ENCODE results near the gene PPY. TPM values are rescaled to one million over a fixed set of nuclear protein-coding genes. Genes with fewer than 3 reads are reported as not detected.

Gene PPY
- total RNA-seq, 1 experiment from 2014 or later, result not detected

GRCh38 chr17:43917348-43918025 is 24.8 kb downstream of the PPY start:
- Histone ChIP-seq H3K79me1 (ENCODE audit: insufficient read depth, low read depth, low read length, poor library complexity, severe bottlenecking) (no peaks in the 10 kb centered on the region), H2BK5ac (ENCODE audit: insufficient read length, low read length) (no peak overlapping the region), H4K8ac (replicated peaks; ENCODE audit: insufficient read length, low read depth, low read length) (no peak overlapping the region), H3T11ph (ENCODE audit: low read length) (no peak overlapping the region), H3K23ac (ENCODE audit: insufficient read length, low read depth, low read length) (no peak overlapping the region), H2BK15ac (ENCODE audit: low read depth, low read length) (no peak overlapping the region), H3K23me2 (ENCODE audit: insufficient read length, low read depth, low read length, poor library complexity, severe bottlenecking) (no peaks in the 10 kb centered on the region), H4K91ac (ENCODE audit: insufficient read length, low read depth, low read length) (no peak overlapping the region), H3K18ac (ENCODE audit: insufficient read length, low read depth, low read length) (no peak overlapping the region), H3K4ac (ENCODE audit: low read depth, low read length) (no peak overlapping the region), H2BK120ac (ENCODE audit: low read depth, low read length, poor library complexity, severe bottlenecking) (no peak overlapping the region), H3K27me3 (ENCODE audit: insufficient read depth, low read length) (no peaks in the 10 kb centered on the region; the same call in 1 of the 2 replicates), H4K5ac (ENCODE audit: insufficient read length, low read depth, low read length) (no peak overlapping the region), H3K14ac (ENCODE audit: insufficient read depth, low read length) (no peak overlapping the region), H3K9me3 (ENCODE audit: control insufficient read depth, low read depth, low read length) (no peaks in the 10 kb centered on the region), H4K20me1 (ENCODE audit: control insufficient read depth, insufficient read depth, insufficient read length) (no peaks in the 10 kb centered on the region), H2AK5ac (ENCODE audit: insufficient read length, low read length) (no peak overlapping the region), H3K4me1 (ENCODE audit: insufficient read depth, low read length) (no peaks in the 10 kb centered on the region), H2BK20ac (ENCODE audit: low read depth, low read length, poor library complexity, severe bottlenecking) (no peak overlapping the region), H2AFZ (ENCODE audit: low read length) (no peak overlapping the region), H3K4me2 (ENCODE audit: insufficient read depth, insufficient read length, low read length) (peak overlapping the region; percentile 24), H3K9ac (ENCODE audit: extremely low read depth, insufficient read length, low read length) (no peak overlapping the region), H2BK12ac (ENCODE audit: insufficient read length, low read depth, low read length) (no peak overlapping the region), H3K79me2 (ENCODE audit: insufficient read depth, low read length) (no peaks in the 10 kb centered on the region), H3K27ac (ENCODE audit: insufficient read length, low read depth, low read length) (no peak overlapping the region), H3K56ac (ENCODE audit: insufficient read length, low read depth, low read length) (no peak overlapping the region)
- H3K4me3 Mint-ChIP-seq, result 0 out of 5 replicates have a peak overlapping the region, but pooled peaks of 1 of the 2 experiments have one; percentile 5
- H3K36me3 Mint-ChIP-seq (ENCODE audit: insufficient read depth in 1 of 3, low read depth in 3 of 3), result no peaks in the 10 kb centered on the region
- peaks cover 0 to 5% of the 10 kb centered on the region in 2 experiments; a peak in 4 of 5 replicates for H3K9me3 Mint-ChIP-seq
- peaks cover 36% of the 10 kb centered on the region for H3K27me3 Mint-ChIP-seq (ENCODE audit: low read depth)
- WGBS (ENCODE audit: extremely low coverage, insufficient read length, low lambda C conversion rate), result no CpG with 5 or more reads among the region's 43 CpGs
- peaks cover 19 to 25% of the 10 kb centered on the region in 2 experiments for H3K4me1 Mint-ChIP-seq
- H3K27ac Mint-ChIP-seq, result no peak overlapping the region
- DNase-seq, result peak; percentile 87
- TF ChIP-seq CTCF (conservative IDR thresholded peaks at IDR 0.05), result peak; percentile 81

Data from H9 (cell line).